ENCODE results near the gene SPHK2.
A peak's percentile ranks its signal among the peaks of the same experiment; 100 is the strongest.
"Not testable (repeated sequence)": the region's sequence is repeated elsewhere in the genome, so short reads cannot be mapped to it uniquely, and the experiment has no call there.

The SPHK2 gene

DNA sequence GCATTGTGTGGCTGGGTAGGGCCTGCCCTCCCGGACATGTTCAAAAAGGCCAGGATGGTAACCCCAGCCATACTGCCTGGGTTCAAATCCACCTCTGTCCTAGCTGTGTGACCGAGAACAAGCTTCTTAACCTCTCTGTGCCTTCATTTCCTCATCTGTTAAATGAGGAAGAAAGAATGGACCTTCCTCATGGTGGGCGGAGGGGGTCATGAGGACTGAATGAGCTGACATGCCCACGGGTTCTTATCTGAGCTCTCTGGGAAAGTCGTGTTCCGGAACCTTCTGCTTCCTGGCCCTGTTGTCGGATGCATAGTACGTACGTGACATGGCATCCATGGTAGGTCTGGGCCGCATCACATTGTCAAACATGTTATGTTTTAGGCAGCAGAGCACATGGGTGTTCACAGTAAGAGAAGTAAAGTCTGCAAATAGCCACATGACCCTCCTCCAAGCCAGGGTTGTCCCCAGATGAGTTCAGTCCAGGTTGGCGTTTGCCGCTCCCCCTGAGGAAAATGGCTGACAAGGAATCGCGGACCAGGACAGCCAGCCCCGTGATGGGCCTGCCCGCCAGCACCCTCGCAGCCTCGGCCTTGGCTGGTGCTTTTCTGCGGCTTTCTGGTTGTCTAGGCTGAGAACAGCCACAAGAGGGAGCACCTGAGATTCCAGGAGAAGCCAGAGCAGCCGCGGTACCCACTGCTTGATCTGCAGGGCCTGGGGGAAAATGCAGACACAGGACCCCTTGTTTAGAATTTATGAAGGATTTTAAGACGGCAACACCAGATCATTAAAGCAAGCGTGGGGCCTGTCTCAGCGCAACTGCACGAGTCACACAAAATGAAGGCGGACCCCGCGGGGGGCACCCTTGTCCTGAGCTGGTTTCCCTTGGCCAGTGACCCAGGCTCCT, 55.9 kb downstream of the SPHK2 start:
- no peaks in the 10 kb centered on the region for H3K36me3 Mint-ChIP-seq
- no peak overlapping the region for H3K4me3 Mint-ChIP-seq
- peaks cover 0 to 13% of the 10 kb centered on the region in 2 donors for H3K27me3 Mint-ChIP-seq
- H3K27ac Mint-ChIP-seq = peak overlapping the region; percentile 62
- no peaks in the 10 kb centered on the region for H3K9me3 Mint-ChIP-seq
- H3K4me1 Mint-ChIP-seq = peaks cover 6 to 9% of the 10 kb centered on the region in 2 donors
- ATAC-seq (replicated peaks) (peak; percentile 92 to 93), DNase-seq (peak; percentile 70)

DNA sequence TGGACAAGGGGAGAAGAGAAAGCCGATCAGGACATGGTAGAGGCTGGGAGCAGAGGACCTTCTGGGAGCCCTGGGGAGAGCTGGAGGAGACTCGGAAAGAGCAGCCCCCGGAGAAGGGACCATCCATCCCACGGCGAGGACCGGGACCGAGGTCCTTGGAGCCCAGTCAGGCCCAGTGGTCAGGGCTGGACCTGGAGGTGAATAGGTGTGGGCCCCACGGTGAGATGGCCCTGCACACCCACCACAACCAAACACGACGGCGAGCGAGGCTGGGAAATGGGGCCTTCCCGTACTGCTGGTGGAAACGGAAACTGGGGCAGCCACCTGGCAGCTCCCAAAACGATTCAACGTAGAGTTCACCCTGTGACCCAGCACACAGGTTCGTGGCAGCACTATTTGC, 57.2 kb downstream of the SPHK2 start:
- H3K4me3 Mint-ChIP-seq = no peak overlapping the region
- peaks cover 0 to 13% of the 10 kb centered on the region in 2 donors for H3K27me3 Mint-ChIP-seq
- H3K36me3 Mint-ChIP-seq = no peaks in the 10 kb centered on the region
- H3K27ac Mint-ChIP-seq = no peak overlapping the region
- ATAC-seq (replicated peaks) (no peak), DNase-seq (no peak)
- peaks cover 6 to 9% of the 10 kb centered on the region in 2 donors for H3K4me1 Mint-ChIP-seq
- H3K9me3 Mint-ChIP-seq = no peaks in the 10 kb centered on the region

DNA sequence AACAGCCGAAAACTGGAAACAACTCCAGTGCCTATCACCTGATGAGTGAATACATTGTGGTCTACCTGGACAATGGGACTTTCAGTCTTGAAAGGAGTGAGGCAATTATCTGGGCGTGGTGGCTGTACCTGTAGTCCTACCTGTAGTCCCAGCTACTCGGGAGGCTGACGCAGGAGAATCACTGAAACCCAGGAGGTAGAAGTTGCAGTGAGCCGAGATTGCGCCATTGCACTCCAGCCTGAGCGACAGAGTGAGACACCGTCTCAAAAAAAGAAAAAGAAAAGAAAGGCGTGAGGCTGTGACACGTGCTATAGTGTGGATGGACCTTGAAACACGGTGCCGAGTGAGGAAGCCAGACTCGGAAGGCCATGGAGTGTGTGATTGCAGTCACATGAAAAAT, 57.6 kb downstream of the SPHK2 start:
- no peak overlapping the region for H3K4me3 Mint-ChIP-seq
- no peaks in the 10 kb centered on the region for H3K36me3 Mint-ChIP-seq
- DNase-seq (no peak), ATAC-seq (replicated peaks) (no peak)
- peaks cover 6 to 9% of the 10 kb centered on the region in 2 donors for H3K4me1 Mint-ChIP-seq
- no peak overlapping the region for H3K27ac Mint-ChIP-seq
- H3K27me3 Mint-ChIP-seq = peaks cover 0 to 13% of the 10 kb centered on the region in 2 donors
- H3K9me3 Mint-ChIP-seq = no peaks in the 10 kb centered on the region

DNA sequence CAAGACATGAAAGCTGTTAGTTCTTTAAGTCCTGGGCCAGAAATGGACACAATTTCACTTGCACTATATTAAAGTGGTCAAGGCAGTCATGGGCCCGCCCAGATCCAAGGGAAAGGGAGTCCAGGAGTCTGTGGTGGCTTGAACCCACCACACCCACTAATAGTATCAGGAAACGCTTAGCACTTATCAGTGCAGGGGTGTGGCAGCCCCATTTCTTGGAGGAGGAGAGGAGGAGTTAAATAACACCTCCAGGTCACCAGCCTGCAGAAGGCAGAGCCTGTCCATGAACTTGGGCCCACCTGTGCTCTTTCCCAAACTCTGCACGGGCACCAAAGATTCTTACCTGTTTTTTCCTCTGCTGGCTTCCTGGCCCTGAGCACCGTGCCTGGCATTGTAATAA, 58.9 kb downstream of the SPHK2 start:
- Mint-ChIP-seq H3K4me1 (peaks cover 6 to 9% of the 10 kb centered on the region in 2 donors), H3K27ac (peak overlapping the region; percentile 42), H3K9me3 (no peaks in the 10 kb centered on the region), H3K36me3 (no peaks in the 10 kb centered on the region), H3K4me3 (no peak overlapping the region), H3K27me3 (peaks cover 0 to 13% of the 10 kb centered on the region in 2 donors)
- no peak for ATAC-seq (replicated peaks)
- no peak for DNase-seq

DNA sequence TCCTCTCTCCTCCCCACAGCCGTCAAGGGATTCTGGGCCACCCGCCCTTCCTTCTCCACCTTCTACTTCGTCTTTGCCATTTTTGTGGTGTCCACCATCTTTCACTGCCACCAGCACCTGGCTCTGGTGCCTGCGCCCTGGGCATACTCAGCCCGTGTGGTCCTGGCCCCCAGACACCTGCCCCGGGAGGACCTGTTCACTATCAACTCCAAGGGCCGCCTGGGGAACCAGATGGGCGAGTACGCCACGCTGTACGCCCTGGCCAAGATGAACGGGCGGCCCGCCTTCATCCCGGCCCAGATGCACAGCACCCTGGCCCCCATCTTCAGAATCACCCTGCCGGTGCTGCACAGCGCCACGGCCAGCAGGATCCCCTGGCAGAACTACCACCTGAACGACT, 60.7 kb downstream of the SPHK2 start:
- DNase-seq; H3K4me3 Mint-ChIP-seq; H3K27ac Mint-ChIP-seq; ATAC-seq (replicated peaks); H3K36me3 Mint-ChIP-seq; H3K9me3 Mint-ChIP-seq; H3K4me1 Mint-ChIP-seq: not testable (repeated sequence)
- H3K27me3 Mint-ChIP-seq = peaks cover 0 to 13% of the 10 kb centered on the region in 2 donors

All from stimulated activated naive B cell treated with anti-CD40 and anti-IgM and Interleukin-4, amounts not matched to agents 10 μg/mL and 1 μg/mL and 100 μg/mL, for 72 hours (primary cell).